Measurements from ENCODE around the gene RGCC. TPM values are rescaled to one million over a fixed set of nuclear protein-coding genes. Genes with fewer than 3 reads are reported as not detected.

Gene RGCC
- total RNA-seq, 1 experiment from 2014 or later: 3.1 TPM

DNA sequence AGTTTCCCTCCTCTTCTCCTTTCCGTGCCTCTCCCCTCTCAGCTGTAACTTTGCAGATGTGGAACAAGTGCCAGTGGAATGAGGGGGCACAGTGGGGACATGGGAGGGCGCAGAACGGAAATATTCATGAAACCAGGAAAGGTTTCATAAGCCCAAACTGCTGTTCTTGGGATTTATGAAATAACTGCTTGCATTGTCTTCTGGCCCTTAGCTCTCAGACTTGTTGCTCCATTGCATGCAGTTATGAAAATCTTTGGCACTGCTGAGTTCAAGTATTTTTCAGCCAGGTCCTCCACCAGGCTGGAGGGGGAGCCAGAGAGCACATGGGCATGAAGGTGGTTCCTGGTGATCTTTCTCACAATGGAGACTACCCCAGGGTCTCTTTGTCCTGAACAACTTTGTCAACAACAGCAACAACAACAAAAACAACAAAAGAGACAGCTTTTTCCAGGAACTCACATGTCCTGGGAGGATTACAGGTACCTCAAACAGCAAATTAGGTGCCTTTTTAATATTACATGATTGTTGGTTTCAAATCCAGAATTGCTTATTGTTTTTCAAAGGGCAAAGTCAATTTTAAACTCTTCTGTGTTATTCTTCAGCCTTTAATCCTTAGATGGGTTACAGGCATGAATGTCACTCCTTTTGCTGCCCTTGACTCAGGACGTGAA is 1.5 kb downstream of the RGCC start:
- Histone ChIP-seq H3K27ac (no peak overlapping the region), H3K4me3 (no peak overlapping the region), H3K27me3 (replicated peaks) (no peaks in the 10 kb centered on the region), H3K4me1 (replicated peaks) (peaks cover 15% of the 10 kb centered on the region), H3K36me3 (no peaks in the 10 kb centered on the region), H3K9me3 (replicated peaks) (no peaks in the 10 kb centered on the region)
- DNase-seq (ENCODE audit: low read depth in 1 of 2, low spot score in 2 of 2): no peak

DNA sequence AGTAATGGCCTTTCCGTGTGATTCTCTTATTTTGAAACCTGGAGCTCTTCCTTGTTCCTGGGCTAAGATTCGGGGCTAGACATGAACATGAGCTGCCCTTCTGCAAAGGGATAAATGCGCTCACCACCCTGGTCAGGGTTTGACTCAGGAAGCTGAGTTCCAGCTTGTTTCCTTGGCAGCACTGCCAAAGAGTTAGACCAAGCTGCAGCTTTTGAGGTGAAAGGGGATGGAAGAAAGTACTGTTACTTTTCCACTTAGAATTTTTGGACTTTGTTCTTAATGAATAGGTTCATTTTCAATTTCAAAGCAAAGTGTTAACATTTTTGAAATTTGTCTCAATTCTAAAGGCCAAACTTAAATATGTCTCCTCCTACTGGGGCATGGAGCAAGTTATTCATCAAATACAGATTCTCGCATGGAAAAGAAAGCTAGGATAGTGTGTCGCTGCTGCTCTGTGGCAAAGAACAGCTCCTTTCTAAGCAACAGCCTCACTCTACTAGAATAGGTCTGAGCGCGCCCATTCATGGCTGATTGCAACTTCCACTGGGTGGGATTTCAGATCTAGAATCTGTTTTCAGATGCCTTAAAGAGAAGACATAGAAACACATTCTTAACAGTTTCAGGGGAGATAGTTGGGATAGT is 2.2 kb downstream of the RGCC start:
- Histone ChIP-seq H3K27ac (no peak overlapping the region), H3K27me3 (replicated peaks) (no peaks in the 10 kb centered on the region), H3K4me3 (no peak overlapping the region), H3K36me3 (no peaks in the 10 kb centered on the region), H3K9me3 (replicated peaks) (no peaks in the 10 kb centered on the region), H3K4me1 (replicated peaks) (peaks cover 15% of the 10 kb centered on the region)
- no peak for DNase-seq (ENCODE audit: low read depth in 1 of 2, low spot score in 2 of 2)

DNA sequence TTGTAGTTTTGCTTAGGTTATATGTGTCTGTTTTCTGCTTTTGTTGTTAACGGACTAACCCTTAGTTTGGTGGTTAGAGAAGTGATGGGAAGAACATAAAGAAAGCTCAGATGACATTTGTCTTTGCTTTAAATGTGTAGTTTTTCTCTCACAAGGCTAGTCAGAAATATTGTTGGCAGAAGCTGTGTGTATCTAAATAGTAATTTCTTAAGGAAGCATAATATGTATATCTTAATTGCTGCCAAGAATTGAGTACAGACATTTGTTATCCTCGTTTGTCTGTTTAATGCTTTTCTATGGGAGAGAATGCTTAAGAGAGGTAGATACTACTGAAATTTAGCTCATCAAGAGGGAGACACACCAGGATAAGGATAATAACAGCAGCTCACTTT is 2.7 kb downstream of the RGCC start:
- peaks cover 18% of the 10 kb centered on the region for H3K4me1 ChIP-seq (replicated peaks)
- no peak overlapping the region for H3K27ac ChIP-seq
- no peaks in the 10 kb centered on the region for H3K9me3 ChIP-seq (replicated peaks)
- H3K4me3 ChIP-seq: no peak overlapping the region
- H3K27me3 ChIP-seq (replicated peaks): no peaks in the 10 kb centered on the region
- no peak for DNase-seq (ENCODE audit: low read depth in 1 of 2, low spot score in 2 of 2)
- H3K36me3 ChIP-seq: no peaks in the 10 kb centered on the region

DNA sequence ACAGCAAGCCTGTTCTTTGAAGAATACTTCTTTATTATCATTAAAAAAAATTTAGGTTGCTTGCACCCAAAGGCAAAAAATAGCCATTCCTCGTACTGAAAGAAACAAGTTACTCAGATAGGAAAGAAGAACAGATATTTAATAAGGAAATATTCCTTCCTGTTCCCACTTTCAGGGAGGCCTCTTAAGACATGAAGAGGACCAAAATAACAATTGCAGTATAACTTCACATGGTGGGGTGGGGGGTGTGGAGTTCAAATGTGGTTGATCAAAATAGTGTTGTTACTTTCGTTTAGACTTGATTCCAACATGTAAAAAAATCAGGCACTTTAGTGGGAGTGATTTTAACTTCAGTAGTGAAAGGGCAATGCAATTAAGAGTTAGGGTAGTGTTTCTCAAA is 3.6 kb downstream of the RGCC start:
- Histone ChIP-seq H3K9me3 (replicated peaks) (no peaks in the 10 kb centered on the region), H3K36me3 (no peaks in the 10 kb centered on the region), H3K27me3 (replicated peaks) (no peaks in the 10 kb centered on the region), H3K4me1 (replicated peaks) (peaks cover 22% of the 10 kb centered on the region), H3K4me3 (no peak overlapping the region), H3K27ac (no peak overlapping the region)
- no peak for DNase-seq (ENCODE audit: low read depth in 1 of 2, low spot score in 2 of 2)

DNA sequence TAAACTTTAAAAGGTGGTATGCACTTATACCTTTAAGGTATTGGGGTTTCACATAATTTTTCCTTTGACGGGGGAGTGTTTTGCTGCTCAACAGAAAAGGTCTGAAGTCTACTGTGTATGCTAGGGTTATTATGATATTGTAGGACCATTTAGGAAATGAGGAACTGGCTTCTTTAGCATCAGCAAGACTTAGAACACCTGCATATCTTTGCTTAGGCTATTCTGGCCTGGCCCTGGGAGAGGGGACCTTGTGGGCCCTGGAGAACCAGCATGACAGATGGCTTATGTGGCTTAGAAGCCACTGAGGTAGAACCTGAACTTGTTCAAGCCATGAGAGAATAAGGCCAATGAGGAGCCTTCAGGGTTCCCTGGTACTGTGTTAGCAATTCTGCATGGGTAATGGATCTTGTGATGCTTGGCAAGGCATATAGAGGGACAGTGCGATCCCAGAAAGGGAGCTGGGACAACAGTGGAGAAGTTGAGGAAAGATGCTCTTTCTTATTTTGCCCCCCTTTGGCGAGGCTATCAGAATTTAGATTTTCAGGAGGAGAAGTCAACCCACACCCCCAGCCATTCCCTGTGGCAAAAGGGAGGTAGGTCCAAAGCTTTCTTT is 4.3 kb downstream of the RGCC start:
- no peaks in the 10 kb centered on the region for H3K9me3 ChIP-seq (replicated peaks)
- H3K36me3 ChIP-seq: no peaks in the 10 kb centered on the region
- peaks cover 22% of the 10 kb centered on the region for H3K4me1 ChIP-seq (replicated peaks)
- no peak for DNase-seq (ENCODE audit: low read depth in 1 of 2, low spot score in 2 of 2)
- no peak overlapping the region for H3K4me3 ChIP-seq
- H3K27ac ChIP-seq: no peak overlapping the region
- no peaks in the 10 kb centered on the region for H3K27me3 ChIP-seq (replicated peaks)

DNA sequence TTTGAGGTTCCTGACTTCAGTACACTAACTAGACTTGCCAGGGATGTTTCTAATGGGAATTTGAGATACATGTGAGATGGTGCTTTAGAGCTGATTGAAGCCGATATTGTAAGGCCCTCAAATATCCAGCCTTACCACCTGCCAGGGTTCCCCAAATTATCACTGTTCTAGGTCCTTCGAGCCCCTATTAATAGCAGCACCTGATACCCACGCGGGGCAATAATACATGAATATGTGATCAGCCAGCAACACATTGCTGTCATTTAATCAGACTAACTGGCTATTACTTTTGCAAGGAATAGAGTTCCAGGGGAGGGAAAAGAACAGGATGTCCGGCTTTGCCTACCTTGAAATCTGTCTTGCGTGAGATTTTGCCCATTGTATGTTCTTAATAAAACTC is 5.1 kb downstream of the RGCC start:
- Histone ChIP-seq H3K36me3 (no peaks in the 10 kb centered on the region), H3K9me3 (replicated peaks) (no peaks in the 10 kb centered on the region), H3K4me3 (no peak overlapping the region), H3K27me3 (replicated peaks) (no peaks in the 10 kb centered on the region), H3K4me1 (replicated peaks) (peaks cover 15% of the 10 kb centered on the region), H3K27ac (no peak overlapping the region)
- DNase-seq (ENCODE audit: low read depth in 1 of 2, low spot score in 2 of 2): no peak

DNA sequence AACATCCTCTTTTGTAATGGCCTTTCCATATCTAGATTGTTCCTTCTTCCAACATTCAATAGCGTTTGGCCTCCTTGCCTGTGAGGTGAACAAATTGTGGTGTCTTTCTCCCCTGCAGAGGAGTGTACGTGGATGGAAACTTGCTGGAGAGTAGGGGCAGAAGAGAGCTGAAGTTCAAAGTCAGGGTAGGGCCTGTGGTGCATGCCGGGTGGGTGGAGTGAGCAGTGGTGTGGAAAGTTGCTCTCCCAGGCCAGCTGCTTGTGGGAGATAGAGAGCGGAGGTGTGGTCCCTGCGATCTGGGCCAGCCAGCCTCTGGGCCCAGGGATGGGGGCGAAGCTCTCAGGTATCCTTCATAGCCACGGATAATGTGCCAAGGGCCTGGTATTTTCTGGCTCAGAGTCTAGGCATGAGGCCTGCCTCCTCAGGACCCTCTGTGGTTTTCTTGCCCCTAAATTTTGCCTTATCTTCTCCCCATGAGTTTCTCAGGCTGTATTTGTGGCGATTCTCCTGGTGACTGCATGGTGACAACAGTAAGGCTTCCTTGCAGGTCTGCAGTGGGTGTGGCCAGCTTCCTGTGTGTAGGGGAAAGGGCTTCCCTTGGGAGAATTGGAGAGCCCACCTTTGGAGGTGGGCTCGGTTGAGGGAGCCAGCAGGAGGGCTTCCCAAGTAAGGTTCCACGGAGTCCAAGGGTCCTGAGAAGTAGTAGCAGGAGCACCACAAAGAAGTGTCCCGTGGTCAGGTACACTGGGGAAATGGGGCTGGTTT is 6.7 kb downstream of the RGCC start:
- peaks cover 7% of the 10 kb centered on the region for H3K4me1 ChIP-seq (replicated peaks)
- no peak overlapping the region for H3K27ac ChIP-seq
- no peaks in the 10 kb centered on the region for H3K9me3 ChIP-seq (replicated peaks)
- H3K36me3 ChIP-seq: no peaks in the 10 kb centered on the region
- H3K4me3 ChIP-seq: no peak overlapping the region
- H3K27me3 ChIP-seq (replicated peaks): no peaks in the 10 kb centered on the region
- DNase-seq (ENCODE audit: low read depth in 1 of 2, low spot score in 2 of 2): no peak

DNA sequence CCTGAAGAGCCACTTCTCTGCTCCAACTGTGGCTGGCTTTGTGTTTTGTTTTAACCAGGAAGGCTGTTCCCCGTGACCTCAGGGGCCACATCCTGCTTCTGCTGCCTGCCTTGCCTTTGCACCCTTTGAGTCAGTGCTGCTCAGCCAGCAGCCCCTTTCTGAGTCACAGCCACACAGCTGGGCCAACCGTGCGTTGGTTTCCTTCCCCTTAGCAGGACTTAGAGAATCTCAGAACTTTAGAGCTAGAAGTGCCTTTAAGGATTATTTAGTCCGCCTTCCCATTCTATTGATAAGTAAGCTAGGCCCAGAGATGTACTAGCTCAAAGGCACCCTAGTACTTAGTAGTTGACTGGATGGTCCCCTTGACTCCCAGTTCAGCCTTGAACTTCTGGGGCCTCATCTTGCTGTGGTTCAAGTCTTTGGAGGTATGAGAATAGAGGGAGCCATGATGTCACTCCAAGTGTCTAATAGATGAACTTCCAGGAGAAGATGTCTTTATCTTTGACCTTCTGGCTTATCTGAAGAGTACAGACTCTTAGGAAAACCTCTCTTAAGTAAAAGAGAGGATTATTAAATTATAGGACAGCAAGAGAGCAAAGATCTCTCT is 8.0 kb downstream of the RGCC start:
- no peaks in the 10 kb centered on the region for H3K9me3 ChIP-seq (replicated peaks)
- H3K27ac ChIP-seq: no peak overlapping the region
- no peak overlapping the region for H3K4me3 ChIP-seq
- H3K27me3 ChIP-seq (replicated peaks): no peaks in the 10 kb centered on the region
- DNase-seq (ENCODE audit: low read depth in 1 of 2, low spot score in 2 of 2): no peak
- no peaks in the 10 kb centered on the region for H3K36me3 ChIP-seq
- peaks cover 7% of the 10 kb centered on the region for H3K4me1 ChIP-seq (replicated peaks)

DNA sequence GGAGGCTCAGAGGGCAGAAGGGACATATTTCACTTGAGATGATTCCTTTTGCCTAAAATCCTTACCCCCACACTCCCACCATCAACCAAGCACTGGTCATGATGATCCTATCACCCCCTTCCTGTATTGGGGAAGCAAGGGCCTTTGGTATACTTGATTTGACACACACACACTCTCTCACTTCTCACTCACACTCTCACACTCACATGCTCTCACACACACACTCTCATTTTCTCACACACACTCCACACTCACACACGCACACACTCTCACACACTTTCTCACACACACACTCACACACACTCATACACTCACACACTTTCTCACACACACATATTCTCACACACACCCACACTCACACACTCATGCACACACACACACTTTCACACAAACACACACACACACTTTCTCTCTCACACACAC is 8.6 kb downstream of the RGCC start:
- H3K27ac ChIP-seq: no peak overlapping the region
- H3K4me1 ChIP-seq (replicated peaks): peaks cover 7% of the 10 kb centered on the region
- DNase-seq (ENCODE audit: low read depth in 1 of 2, low spot score in 2 of 2): no peak
- no peaks in the 10 kb centered on the region for H3K36me3 ChIP-seq
- no peaks in the 10 kb centered on the region for H3K27me3 ChIP-seq (replicated peaks)
- no peaks in the 10 kb centered on the region for H3K9me3 ChIP-seq (replicated peaks)
- H3K4me3 ChIP-seq: no peak overlapping the region

DNA sequence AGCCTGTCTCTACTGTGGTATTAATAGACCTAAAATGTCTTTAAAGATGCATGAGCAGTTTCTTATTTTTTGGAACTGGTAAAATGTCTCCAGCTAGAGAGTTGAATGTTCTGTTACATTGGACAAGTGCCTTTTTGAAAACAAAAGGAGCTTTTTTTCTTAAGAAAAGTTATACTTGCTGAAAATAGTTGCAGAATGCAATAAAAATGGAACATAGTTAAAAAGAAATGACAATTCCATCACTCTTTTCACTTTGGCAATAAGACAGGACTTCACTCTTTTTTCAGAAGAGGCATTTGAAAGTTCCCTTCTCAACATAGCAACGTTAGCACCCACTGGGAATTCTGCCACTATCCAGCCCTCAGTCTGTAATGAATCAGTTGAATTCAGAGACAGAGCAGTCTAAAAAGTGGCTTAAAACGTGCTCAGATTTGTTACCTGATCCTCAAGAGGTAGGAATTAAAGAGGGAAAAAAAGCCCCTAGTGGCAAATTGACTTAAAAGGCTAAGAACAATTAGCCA is 10.1 kb downstream of the RGCC start:
- H3K9me3 ChIP-seq (replicated peaks): no peaks in the 10 kb centered on the region
- DNase-seq (ENCODE audit: low read depth in 1 of 2, low spot score in 2 of 2): no peak

DNA sequence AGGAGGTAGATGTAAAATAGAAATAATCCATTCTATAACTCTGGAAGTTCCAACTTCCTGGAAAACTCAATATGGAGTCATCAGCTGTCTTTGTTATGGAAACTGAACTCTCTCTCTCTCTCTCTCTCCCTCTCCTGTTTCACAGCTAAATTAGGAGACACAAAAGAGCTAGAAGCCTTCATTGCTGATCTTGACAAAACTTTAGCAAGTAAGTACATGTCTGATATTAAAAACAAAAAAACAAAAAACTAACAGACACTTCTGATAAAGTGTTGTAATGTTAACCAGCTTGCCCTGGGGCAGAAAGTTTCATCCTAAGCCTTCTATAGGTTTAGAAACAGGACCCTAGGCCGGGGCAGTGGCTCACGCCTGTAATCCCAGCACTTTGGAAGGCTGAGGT is 11.3 kb downstream of the RGCC start:
- Histone ChIP-seq H3K4me3 (no peak overlapping the region), H3K4me1 (replicated peaks) (peaks cover 7% of the 10 kb centered on the region), H3K27me3 (replicated peaks) (no peaks in the 10 kb centered on the region), H3K36me3 (no peaks in the 10 kb centered on the region), H3K27ac (no peak overlapping the region), H3K9me3 (replicated peaks) (no peaks in the 10 kb centered on the region)
- no peak for DNase-seq (ENCODE audit: low read depth in 1 of 2, low spot score in 2 of 2)

More for the DNA sequence above, 10.1 kb downstream of the RGCC start:
- no peak overlapping the region for H3K27ac ChIP-seq
- H3K4me3 ChIP-seq: no peak overlapping the region
- no peaks in the 10 kb centered on the region for H3K36me3 ChIP-seq
- H3K4me1 ChIP-seq (replicated peaks): peaks cover 7% of the 10 kb centered on the region
- no peaks in the 10 kb centered on the region for H3K27me3 ChIP-seq (replicated peaks)

DNA sequence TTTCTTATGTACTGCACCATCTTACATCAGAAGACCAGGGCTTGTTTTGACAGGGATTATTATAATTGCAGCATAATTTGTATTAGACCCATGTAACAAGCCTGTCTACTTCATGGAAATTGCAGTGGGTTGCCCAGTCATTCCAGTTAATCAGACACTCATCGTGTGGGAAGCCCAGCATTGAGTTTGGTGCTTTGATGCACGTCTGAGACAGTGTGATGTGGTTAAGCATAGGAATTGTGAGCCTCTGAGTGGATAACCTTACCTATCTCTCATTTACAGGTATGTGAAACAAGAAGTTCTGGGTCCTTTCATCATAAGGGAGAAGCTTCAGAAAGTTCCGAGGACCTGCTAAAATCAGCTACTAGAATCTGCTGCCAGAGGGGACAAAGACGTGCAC is 12.8 kb downstream of the RGCC start:
- no peak for DNase-seq (ENCODE audit: low read depth in 1 of 2, low spot score in 2 of 2)
- no peak overlapping the region for H3K27ac ChIP-seq
- H3K4me3 ChIP-seq: no peak overlapping the region
- peaks cover 3% of the 10 kb centered on the region for H3K4me1 ChIP-seq (replicated peaks)
- no peaks in the 10 kb centered on the region for H3K9me3 ChIP-seq (replicated peaks)
- H3K27me3 ChIP-seq (replicated peaks): no peaks in the 10 kb centered on the region
- H3K36me3 ChIP-seq: no peaks in the 10 kb centered on the region

DNA sequence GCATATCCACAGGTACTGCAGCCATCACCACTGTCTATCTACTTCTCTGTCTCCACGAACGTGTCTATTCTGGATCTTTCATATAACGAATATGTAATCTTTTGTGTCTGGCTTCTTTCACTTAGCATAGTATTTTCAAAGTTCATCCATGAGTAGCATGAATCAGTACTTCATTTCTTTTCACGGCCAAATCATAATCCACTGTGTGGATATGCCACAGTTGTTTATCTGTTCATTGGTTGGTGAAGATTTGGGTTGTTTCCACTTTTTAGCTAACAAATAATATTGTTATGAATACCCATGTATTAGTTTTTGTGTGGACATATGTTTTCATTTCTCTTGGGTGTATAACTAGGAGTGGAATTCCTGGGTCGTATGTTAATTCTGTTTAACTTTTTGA is 14.4 kb downstream of the RGCC start:
- Histone ChIP-seq H3K4me3 (no peak overlapping the region), H3K4me1 (replicated peaks) (no peaks in the 10 kb centered on the region), H3K36me3 (no peaks in the 10 kb centered on the region), H3K9me3 (replicated peaks) (no peaks in the 10 kb centered on the region), H3K27me3 (replicated peaks) (no peaks in the 10 kb centered on the region), H3K27ac (no peak overlapping the region)
- no peak for DNase-seq (ENCODE audit: low read depth in 1 of 2, low spot score in 2 of 2)
